Measurements from ENCODE around the gene CMPK1. TPM values are rescaled to one million over a fixed set of nuclear protein-coding genes. Genes with fewer than 3 reads are reported as not detected.

The CMPK1 gene
- total RNA-seq, 1 donor from 2014 or later, result 94.5 TPM

DNA sequence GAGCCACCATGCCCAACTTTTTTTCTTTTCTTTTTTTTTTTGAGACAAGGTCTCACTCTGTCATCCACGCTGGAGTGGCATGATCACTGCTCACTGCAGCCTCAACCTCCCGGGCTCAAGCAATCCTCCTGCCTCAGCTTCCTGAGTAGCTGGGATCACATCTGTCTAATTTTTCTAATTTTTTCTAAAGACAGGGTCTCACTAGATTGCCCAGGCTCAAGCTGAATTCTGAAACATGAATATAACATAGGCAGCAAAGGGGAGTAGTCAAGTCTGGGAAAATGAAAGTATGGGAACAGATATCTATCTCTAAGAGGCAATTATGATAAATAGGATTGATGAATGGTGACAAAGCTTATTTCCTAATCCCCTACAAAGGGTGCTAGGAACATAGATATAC, 7.3 kb upstream of the CMPK1 start:
- DNase-seq (ENCODE audit: low read depth) (no peak), FAIRE-seq (no peak)
- H3K4me3 ChIP-seq (ENCODE audit: low read depth, low read length), result no peak overlapping the region
- TF ChIP-seq CTCF (IDR thresholded peaks at IDR 0.05; ENCODE audit: insufficient read depth, low read length, severe bottlenecking), result no peak
- no peaks in the 10 kb centered on the region for H3K36me3 ChIP-seq (ENCODE audit: control insufficient read depth, insufficient read depth, low read length)
- no peaks in the 10 kb centered on the region for H3K27me3 ChIP-seq (ENCODE audit: control insufficient read depth, insufficient read depth, low read length)

- no peaks in the 10 kb centered on the region for H3K36me3 ChIP-seq (ENCODE audit: control insufficient read depth, insufficient read depth, low read length)
- H3K27me3 ChIP-seq (ENCODE audit: control insufficient read depth, insufficient read depth, low read length), result no peaks in the 10 kb centered on the region
- TF ChIP-seq CTCF (IDR thresholded peaks at IDR 0.05; ENCODE audit: insufficient read depth, low read length, severe bottlenecking), result no peak
- H3K4me3 ChIP-seq (ENCODE audit: low read depth, low read length), result no peak overlapping the region
- FAIRE-seq (no peak), DNase-seq (ENCODE audit: low read depth) (no peak)
These were observed 4.6 kb upstream of the CMPK1 start for GRCh38 chr1:47328992-47329391.

DNA sequence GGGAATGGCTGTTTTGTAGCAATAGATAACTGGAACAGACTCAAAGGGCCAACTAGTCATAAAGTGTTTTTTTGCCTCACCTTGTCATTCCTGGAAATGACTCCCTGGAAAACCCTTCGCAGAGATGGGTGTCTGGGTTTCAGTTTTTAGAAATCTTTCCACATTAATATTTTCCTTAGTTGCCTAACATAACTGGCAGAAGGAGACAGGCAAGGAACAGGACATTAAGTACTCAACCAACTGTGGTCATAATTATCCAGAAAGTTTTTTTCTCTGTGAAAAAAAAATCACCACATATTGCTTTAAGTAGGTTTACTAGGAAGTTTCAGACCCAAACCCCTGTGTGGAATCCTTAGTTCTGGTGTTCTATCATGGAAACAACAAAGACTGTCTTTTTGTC, 3.4 kb upstream of the CMPK1 start:
- DNase-seq (ENCODE audit: low read depth) (no peak), FAIRE-seq (no peak)
- Histone ChIP-seq H3K4me3 (ENCODE audit: low read depth, low read length) (no peak overlapping the region), H3K36me3 (ENCODE audit: control insufficient read depth, insufficient read depth, low read length) (no peaks in the 10 kb centered on the region), H3K27me3 (ENCODE audit: control insufficient read depth, insufficient read depth, low read length) (no peaks in the 10 kb centered on the region)
- no peak for TF ChIP-seq CTCF (IDR thresholded peaks at IDR 0.05; ENCODE audit: insufficient read depth, low read length, severe bottlenecking)

DNA sequence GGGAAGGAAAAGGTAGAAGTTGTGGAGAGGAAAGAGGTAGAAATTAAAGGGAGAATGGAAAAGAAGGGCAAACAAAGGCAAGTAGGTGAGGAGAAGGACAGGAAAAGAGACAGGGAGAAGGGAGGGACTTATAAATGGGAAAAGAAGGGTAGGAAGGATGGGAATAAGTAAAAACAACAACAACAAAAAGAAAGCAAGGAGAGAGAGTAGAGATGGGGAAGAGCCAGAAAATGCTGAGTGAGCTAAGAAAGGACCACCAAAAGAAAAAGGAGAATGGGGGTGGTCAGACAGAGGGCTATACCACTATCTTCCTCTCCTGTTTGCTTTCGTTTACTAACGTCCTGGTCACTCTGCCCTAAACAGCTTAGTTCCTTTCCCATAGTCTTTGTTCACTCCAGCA, 1.7 kb upstream of the CMPK1 start:
- no peak for TF ChIP-seq CTCF (IDR thresholded peaks at IDR 0.05; ENCODE audit: insufficient read depth, low read length, severe bottlenecking)
- H3K27me3 ChIP-seq (ENCODE audit: control insufficient read depth, insufficient read depth, low read length), result no peaks in the 10 kb centered on the region
- no peaks in the 10 kb centered on the region for H3K36me3 ChIP-seq (ENCODE audit: control insufficient read depth, insufficient read depth, low read length)
- DNase-seq (ENCODE audit: low read depth) (no peak), FAIRE-seq (no peak)
- no peak overlapping the region for H3K4me3 ChIP-seq (ENCODE audit: low read depth, low read length)

- Histone ChIP-seq H3K4me3 (ENCODE audit: low read depth, low read length) (peak overlapping the region; percentile 69), H3K36me3 (ENCODE audit: control insufficient read depth, insufficient read depth, low read length) (no peaks in the 10 kb centered on the region), H3K27me3 (ENCODE audit: control insufficient read depth, insufficient read depth, low read length) (no peaks in the 10 kb centered on the region)
- no peak for TF ChIP-seq CTCF (IDR thresholded peaks at IDR 0.05; ENCODE audit: insufficient read depth, low read length, severe bottlenecking)
- no peak for DNase-seq (ENCODE audit: low read depth)
- FAIRE-seq, result no peak
These were observed 612 bp upstream of the CMPK1 start for GRCh38 chr1:47332779-47333577.
